ENCODE data around the gene NTRK2. TPM values are rescaled to one million over a fixed set of nuclear protein-coding genes. Genes with fewer than 3 reads are reported as not detected.

NTRK2 gene
- total RNA-seq, 1 donor from 2014 or later = 0.02 TPM

DNA sequence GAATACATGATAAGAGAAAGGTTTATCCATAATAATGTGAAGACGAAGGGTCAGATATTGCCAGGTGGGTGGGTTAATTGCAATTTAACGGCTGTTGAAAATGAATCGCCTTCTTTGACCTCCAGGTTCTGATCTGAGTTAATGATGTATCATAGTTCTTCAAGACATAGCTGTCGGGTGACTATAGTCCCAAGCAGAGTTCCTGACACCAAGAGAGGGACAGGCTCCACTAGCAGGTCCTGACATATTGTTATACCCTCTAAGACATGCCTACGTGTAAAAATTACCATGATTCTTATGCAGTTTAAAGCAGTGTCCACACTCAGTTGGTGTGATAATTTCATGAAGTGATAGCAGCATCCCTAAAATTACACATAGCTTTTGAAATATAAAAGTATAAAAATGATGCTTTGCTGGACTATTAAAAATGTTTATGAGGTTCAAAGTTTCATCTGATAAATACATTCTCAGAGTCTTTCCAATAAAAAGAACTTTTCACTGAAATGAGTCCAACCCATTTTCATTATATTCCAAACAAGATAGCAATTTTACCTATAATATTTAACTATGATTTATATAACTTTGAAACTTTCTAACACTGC lies 53.0 kb downstream of the NTRK2 start:
- H3K36me3 Mint-ChIP-seq = no peaks in the 10 kb centered on the region
- DNase-seq (ENCODE audit: low spot score) = no peak
- TF ChIP-seq, protein P1, sequence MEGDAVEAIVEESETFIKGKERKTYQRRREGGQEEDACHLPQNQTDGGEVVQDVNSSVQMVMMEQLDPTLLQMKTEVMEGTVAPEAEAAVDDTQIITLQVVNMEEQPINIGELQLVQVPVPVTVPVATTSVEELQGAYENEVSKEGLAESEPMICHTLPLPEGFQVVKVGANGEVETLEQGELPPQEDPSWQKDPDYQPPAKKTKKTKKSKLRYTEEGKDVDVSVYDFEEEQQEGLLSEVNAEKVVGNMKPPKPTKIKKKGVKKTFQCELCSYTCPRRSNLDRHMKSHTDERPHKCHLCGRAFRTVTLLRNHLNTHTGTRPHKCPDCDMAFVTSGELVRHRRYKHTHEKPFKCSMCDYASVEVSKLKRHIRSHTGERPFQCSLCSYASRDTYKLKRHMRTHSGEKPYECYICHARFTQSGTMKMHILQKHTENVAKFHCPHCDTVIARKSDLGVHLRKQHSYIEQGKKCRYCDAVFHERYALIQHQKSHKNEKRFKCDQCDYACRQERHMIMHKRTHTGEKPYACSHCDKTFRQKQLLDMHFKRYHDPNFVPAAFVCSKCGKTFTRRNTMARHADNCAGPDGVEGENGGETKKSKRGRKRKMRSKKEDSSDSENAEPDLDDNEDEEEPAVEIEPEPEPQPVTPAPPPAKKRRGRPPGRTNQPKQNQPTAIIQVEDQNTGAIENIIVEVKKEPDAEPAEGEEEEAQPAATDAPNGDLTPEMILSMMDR (IDR thresholded peaks at IDR 0.05) = no peak
- no peak for TF ChIP-seq EZH2 (IDR thresholded peaks at IDR 0.05)
- TF ChIP-seq EZH2phosphoT487 (IDR thresholded peaks at IDR 0.05) = no peak

DNA sequence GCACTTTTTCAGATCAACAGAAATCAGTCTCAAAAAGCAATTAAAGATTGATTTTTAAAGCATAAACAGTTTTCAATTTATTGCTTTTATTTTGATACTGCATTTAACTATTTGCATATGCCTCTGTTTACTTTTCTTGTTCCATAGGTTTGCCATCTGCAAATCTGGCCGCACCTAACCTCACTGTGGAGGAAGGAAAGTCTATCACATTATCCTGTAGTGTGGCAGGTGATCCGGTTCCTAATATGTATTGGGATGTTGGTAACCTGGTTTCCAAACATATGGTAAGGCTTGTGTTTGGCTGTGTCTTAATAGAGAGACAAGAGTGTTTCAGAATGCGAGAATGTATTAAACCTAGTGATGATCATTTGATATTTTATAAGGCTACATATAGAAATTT lies 53.9 kb downstream of the NTRK2 start:
- Histone ChIP-seq H2AFZ (replicated peaks) (no peak overlapping the region), H3K79me2 (ENCODE audit: low read depth) (no peaks in the 10 kb centered on the region), H3K27ac (no peak overlapping the region), H3F3A (ENCODE audit: low read depth) (no peaks in the 10 kb centered on the region), H3K36me3 (no peaks in the 10 kb centered on the region), H3K4me1 (peaks cover 12% of the 10 kb centered on the region), H3K4me2 (no peak overlapping the region), H3K9ac (no peak overlapping the region), H3K9me3 (ENCODE audit: low read depth) (no peaks in the 10 kb centered on the region), H4K20me1 (ENCODE audit: low read depth) (no peaks in the 10 kb centered on the region), H3K27me3 (no peaks in the 10 kb centered on the region), H3K4me3 (no peak overlapping the region)
- no peaks in the 10 kb centered on the region for H3K9me3 Mint-ChIP-seq
- H3K36me3 Mint-ChIP-seq = no peaks in the 10 kb centered on the region
- H3K4me1 Mint-ChIP-seq = peaks cover 6% of the 10 kb centered on the region
- H3K27me3 Mint-ChIP-seq (ENCODE audit: insufficient read depth, low read depth) = no peaks in the 10 kb centered on the region
- H3K27ac Mint-ChIP-seq = no peak overlapping the region
- no peak for DNase-seq (ENCODE audit: low spot score)
- TF ChIP-seq EZH2phosphoT487 (IDR thresholded peaks at IDR 0.05) (no peak), EZH2 (IDR thresholded peaks at IDR 0.05) (no peak)
- TF ChIP-seq, protein P1 (IDR thresholded peaks at IDR 0.05) = no peak
- no peak overlapping the region for H3K4me3 Mint-ChIP-seq

More for the DNA sequence above, 53.0 kb downstream of the NTRK2 start:
- H3K4me3 ChIP-seq = no peak overlapping the region
- H3K27ac Mint-ChIP-seq = no peak overlapping the region
- no peaks in the 10 kb centered on the region for H4K20me1 ChIP-seq (ENCODE audit: low read depth)
- H3K9me3 ChIP-seq (ENCODE audit: low read depth) = no peaks in the 10 kb centered on the region
- H3K27me3 Mint-ChIP-seq (ENCODE audit: insufficient read depth, low read depth) = no peaks in the 10 kb centered on the region
- H3K9ac ChIP-seq = no peak overlapping the region
- H3K4me1 ChIP-seq = peaks cover 14% of the 10 kb centered on the region
- H3K4me3 Mint-ChIP-seq = no peak overlapping the region
- no peak overlapping the region for H3K27ac ChIP-seq
- H3K36me3 ChIP-seq = no peaks in the 10 kb centered on the region
- H3K4me1 Mint-ChIP-seq = peaks cover 6% of the 10 kb centered on the region
- no peaks in the 10 kb centered on the region for H3F3A ChIP-seq (ENCODE audit: low read depth)
- no peak overlapping the region for H3K4me2 ChIP-seq
- H3K27me3 ChIP-seq = no peaks in the 10 kb centered on the region
- no peaks in the 10 kb centered on the region for H3K9me3 Mint-ChIP-seq
- H2AFZ ChIP-seq (replicated peaks) = no peak overlapping the region
- H3K79me2 ChIP-seq (ENCODE audit: low read depth) = no peaks in the 10 kb centered on the region

DNA sequence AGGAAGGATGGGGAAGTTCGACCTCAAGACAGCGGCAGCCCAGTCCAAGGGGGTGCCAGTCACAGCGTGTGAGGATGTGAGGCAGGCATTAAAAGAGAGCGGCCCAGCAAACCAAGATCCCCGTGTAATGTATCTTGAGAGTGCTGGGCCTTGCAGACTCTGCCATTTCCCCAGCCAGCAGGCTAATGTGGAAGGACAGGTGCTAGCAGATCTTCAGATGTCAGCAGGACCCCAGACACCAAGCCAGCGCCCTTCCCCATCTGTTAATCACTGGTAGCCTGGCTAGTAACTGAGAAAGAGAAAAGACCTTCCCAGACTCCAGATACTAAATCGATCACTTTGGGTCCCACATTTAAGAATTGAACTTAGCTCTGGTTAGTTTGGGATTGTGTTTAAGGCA lies 62.2 kb downstream of the NTRK2 start:
- H3K36me3 ChIP-seq = no peaks in the 10 kb centered on the region
- no peak overlapping the region for H2AFZ ChIP-seq (replicated peaks)
- H3K27ac ChIP-seq = no peak overlapping the region
- H3K4me3 Mint-ChIP-seq = no peak overlapping the region
- no peaks in the 10 kb centered on the region for H3F3A ChIP-seq (ENCODE audit: low read depth)
- H3K36me3 Mint-ChIP-seq = no peaks in the 10 kb centered on the region
- peaks cover 4% of the 10 kb centered on the region for H3K4me1 ChIP-seq
- H3K9me3 Mint-ChIP-seq = no peaks in the 10 kb centered on the region
- H4K20me1 ChIP-seq (ENCODE audit: low read depth) = no peaks in the 10 kb centered on the region
- no peak overlapping the region for H3K4me3 ChIP-seq
- no peak for TF ChIP-seq EZH2 (IDR thresholded peaks at IDR 0.05)
- TF ChIP-seq, protein P1 (IDR thresholded peaks at IDR 0.05) = no peak
- TF ChIP-seq EZH2phosphoT487 (IDR thresholded peaks at IDR 0.05) = no peak
- H3K9me3 ChIP-seq (ENCODE audit: low read depth) = no peaks in the 10 kb centered on the region
- H3K27ac Mint-ChIP-seq = peak overlapping the region; percentile 76
- no peaks in the 10 kb centered on the region for H3K27me3 ChIP-seq
- peaks cover 12% of the 10 kb centered on the region for H3K4me1 Mint-ChIP-seq
- no peak for DNase-seq (ENCODE audit: low spot score)
- H3K27me3 Mint-ChIP-seq (ENCODE audit: insufficient read depth, low read depth) = no peaks in the 10 kb centered on the region
- H3K79me2 ChIP-seq (ENCODE audit: low read depth) = no peaks in the 10 kb centered on the region
- no peak overlapping the region for H3K9ac ChIP-seq
- H3K4me2 ChIP-seq = no peak overlapping the region

Data from neural progenitor cell (in vitro differentiated cells).